Thyroid gland (tissue), 4 donors: ENCODE measurements around the gene PSMC5. TPM values are rescaled to one million over a fixed set of nuclear protein-coding genes. Genes with fewer than 3 reads are reported as not detected.

Source experiments
- DNase-seq, 2 donors: peaks; one replicate each; pipeline ENCODE4 v3.0.0-alpha.2; 2019
- H3K27ac ChIP-seq, 3 donors: fragments of 200-600 bp; sonication (generic); 1 replicate in 2 of 3; 2 replicates in 1 of 3; pipeline ENCODE4 v1.5.1; 2016 to 2019; ENCODE audit warnings: mild to moderate bottlenecking in 1 of 3, moderate library complexity in 1 of 3
- H3K27me3 ChIP-seq: fragments of 200-600 bp; sonication (generic); one replicate; pipeline ENCODE4 v1.5.1; 2019
- H3K36me3 ChIP-seq, 2 donors: fragments of 200-600 bp; sonication (generic); one replicate each; pipeline ENCODE4 v1.5.1; 2016 to 2019
- H3K4me1 ChIP-seq, 2 donors: fragments of 200-600 bp; sonication (generic); one replicate each; pipeline ENCODE4 v1.5.1; 2017 to 2019
- H3K4me3 ChIP-seq, 3 donors: fragments of 200-600 bp; sonication (generic); replicated peaks in 1 of 3; 1 replicate in 2 of 3; 2 replicates in 1 of 3; pipeline ENCODE4 v1.5.1; 2016; ENCODE audit warnings: mild to moderate bottlenecking in 1 of 3
- H3K9me3 ChIP-seq: fragments of 200-600 bp; sonication (generic); one replicate; pipeline ENCODE4 v1.5.1; 2017
- CTCF ChIP-seq, 6 experiments: fragments of 200-600 bp in 3 of 6; fragments of 450-650 bp in 3 of 6; sonication (generic) in 3 of 6; IDR thresholded peaks; one replicate each; pipeline ENCODE4 v1.5.1; 2016 to 2019; ENCODE audit warnings: antibody characterized with exemption in 6 of 6, mild to moderate bottlenecking in 2 of 6, inconsistent platforms in 1 of 6, moderate library complexity in 1 of 6
- POLR2A ChIP-seq, 2 donors: fragments of 450-650 bp; IDR thresholded peaks; one replicate each; pipeline ENCODE4 v1.6.1; 2017; ENCODE audit warnings: antibody characterized with exemption in 2 of 2, mild to moderate bottlenecking in 2 of 2, moderate library complexity in 1 of 2
- WGBS, 2 donors: methylation state at CpG; one replicate each; pipeline ENCODE4 v1.1.5; 2017; 5-methylcytosine and 5-hydroxymethylcytosine counted together
- intact Hi-C: fragments of 100-400 bp; cut with DNase I; formaldehyde crosslinking; loops from one replicate; pipeline ENCODE4 v1.15.1; 2023
- total RNA-seq, 4 donors: library from RNA; depleted of rRNA; stranded (reverse); fragments of >200 nt; gene quantifications; one replicate each; pipeline ENCODE4 v1.2.3, GENCODE V29; 2016

Gene PSMC5
- total RNA-seq, 4 donors from 2014 or later: 79.1 to 98.3 (median 86.4) TPM

GRCh38 chr17:63834431-63835166, 7.4 kb downstream of the PSMC5 start:
- intact Hi-C loops: loop anchor here (5.0 kb wide), 1 partner anchor 62 kb away; the partner anchor contains the start of genes CCDC47 and DDX42
- Histone ChIP-seq H3K4me3 (no peak overlapping the region), H3K27me3 (no peaks in the 10 kb centered on the region), H3K36me3 (peaks cover 66 to 70% of the 10 kb centered on the region in 2 donors), H3K9me3 (no peaks in the 10 kb centered on the region), H3K27ac (peak overlapping the region; percentile 24 to 56 (median 33)), H3K4me1 (peaks cover 27 to 37% of the 10 kb centered on the region in 2 donors)
- DNase-seq: peak; percentile 88 to 89
- WGBS, 2 donors: 40 to 50% methylated on average over 10 to 13 of the region's 13 CpGs
- TF ChIP-seq CTCF (IDR thresholded peaks at IDR 0.05) (peak in 5 of 6 experiments; percentile 30 to 62 (median 44)), POLR2A (IDR thresholded peaks at IDR 0.05) (no peak)

- peaks cover 59 to 64% of the 10 kb centered on the region in 2 donors for H3K36me3 ChIP-seq
- no peaks in the 10 kb centered on the region for H3K27me3 ChIP-seq
- no peak for DNase-seq
- no peak overlapping the region for H3K4me3 ChIP-seq
- H3K27ac ChIP-seq: peak overlapping the region; percentile 24 to 60 (median 56)
- H3K4me1 ChIP-seq: peaks cover 33 to 44% of the 10 kb centered on the region in 2 donors
- intact Hi-C loops: loop anchor here (5.0 kb wide), 1 partner anchor 63 kb away; the partner anchor contains the start of genes CCDC47 and DDX42
- no peaks in the 10 kb centered on the region for H3K9me3 ChIP-seq
- 83 to 86% methylated on average over 9 of the region's 9 CpGs for WGBS, 2 donors
- TF ChIP-seq POLR2A (IDR thresholded peaks at IDR 0.05) (no peak), CTCF (IDR thresholded peaks at IDR 0.05) (peak in 1 of 6 experiments; percentile 0)
Observed at GRCh38 chr17:63835167-63835720, 8.0 kb downstream of the PSMC5 start.

- peaks cover 48 to 58% of the 10 kb centered on the region in 2 donors for H3K4me1 ChIP-seq
- H3K9me3 ChIP-seq: no peaks in the 10 kb centered on the region
- H3K4me3 ChIP-seq: no peak overlapping the region
- H3K27ac ChIP-seq: peak overlapping the region in 2 of 3 donors; percentile 76 to 82
- intact Hi-C loops: loop anchor here (5.0 kb wide), 1 partner anchor 65 kb away; the partner anchor contains the start of genes CCDC47 and DDX42
- DNase-seq: no peak
- peaks cover 44 to 48% of the 10 kb centered on the region in 2 donors for H3K36me3 ChIP-seq
- WGBS, 2 donors: 90 to 97% methylated on average over 6 to 7 of the region's 7 CpGs
- TF ChIP-seq CTCF (IDR thresholded peaks at IDR 0.05) (no peak), POLR2A (IDR thresholded peaks at IDR 0.05) (no peak)
- H3K27me3 ChIP-seq: no peaks in the 10 kb centered on the region
Observed at GRCh38 chr17:63836811-63837210, 9.6 kb downstream of the PSMC5 start.

- Histone ChIP-seq H3K36me3 (peaks cover 37 to 41% of the 10 kb centered on the region in 2 donors), H3K27me3 (no peaks in the 10 kb centered on the region), H3K4me3 (no peak overlapping the region), H3K4me1 (peaks cover 48 to 58% of the 10 kb centered on the region in 2 donors), H3K9me3 (no peaks in the 10 kb centered on the region), H3K27ac (peak overlapping the region; percentile 76 to 86 (median 82))
- 89 to 92% methylated on average over 5 to 7 of the region's 12 CpGs for WGBS, 2 donors
- TF ChIP-seq CTCF (IDR thresholded peaks at IDR 0.05): no peak
- no peak for TF ChIP-seq POLR2A (IDR thresholded peaks at IDR 0.05)
- intact Hi-C loops: loop anchor here (5.0 kb wide), 1 partner anchor 65 kb away; the partner anchor contains the start of genes CCDC47 and DDX42
- no peak for DNase-seq
Observed at GRCh38 chr17:63837480-63837879, 10.2 kb downstream of the PSMC5 start.
